ENCODE results near the gene ATRAID. TPM values are rescaled to one million over a fixed set of nuclear protein-coding genes. Genes with fewer than 3 reads are reported as not detected.
"Not testable (repeated sequence)": the region's sequence is repeated elsewhere in the genome, so short reads cannot be mapped to it uniquely, and the experiment has no call there.

ATRAID gene
- total RNA-seq, 1 experiment from 2014 or later: 104 TPM

GRCh38 chr2:27170581-27171337 is 41.1 kb upstream of the ATRAID start:
- no peak overlapping the region for H3K27ac Mint-ChIP-seq (ENCODE audit: unreplicated experiment)
- intact Hi-C loops (cut with micrococcal nuclease; ENCODE audit: unreplicated experiment): no loop called here
- no peaks in the 10 kb centered on the region for H3K9me3 Mint-ChIP-seq (ENCODE audit: low read depth, unreplicated experiment)
- peaks cover 13% of the 10 kb centered on the region for H3K27me3 Mint-ChIP-seq (ENCODE audit: unreplicated experiment)
- BruUV-seq (replicated peaks): no TSS peak
- CTCF ChIA-PET: interaction anchor here (0.7 kb wide), 1 partner anchor 132 kb away, joined by 7 read pairs; no protein-coding TSS in a partner anchor
- DNase-seq: no peak
- no peak overlapping the region for H3K4me3 Mint-ChIP-seq (ENCODE audit: low read depth, unreplicated experiment)
- no peaks in the 10 kb centered on the region for H3K36me3 Mint-ChIP-seq (ENCODE audit: insufficient read depth, unreplicated experiment)
- TF ChIP-seq, protein P1, sequence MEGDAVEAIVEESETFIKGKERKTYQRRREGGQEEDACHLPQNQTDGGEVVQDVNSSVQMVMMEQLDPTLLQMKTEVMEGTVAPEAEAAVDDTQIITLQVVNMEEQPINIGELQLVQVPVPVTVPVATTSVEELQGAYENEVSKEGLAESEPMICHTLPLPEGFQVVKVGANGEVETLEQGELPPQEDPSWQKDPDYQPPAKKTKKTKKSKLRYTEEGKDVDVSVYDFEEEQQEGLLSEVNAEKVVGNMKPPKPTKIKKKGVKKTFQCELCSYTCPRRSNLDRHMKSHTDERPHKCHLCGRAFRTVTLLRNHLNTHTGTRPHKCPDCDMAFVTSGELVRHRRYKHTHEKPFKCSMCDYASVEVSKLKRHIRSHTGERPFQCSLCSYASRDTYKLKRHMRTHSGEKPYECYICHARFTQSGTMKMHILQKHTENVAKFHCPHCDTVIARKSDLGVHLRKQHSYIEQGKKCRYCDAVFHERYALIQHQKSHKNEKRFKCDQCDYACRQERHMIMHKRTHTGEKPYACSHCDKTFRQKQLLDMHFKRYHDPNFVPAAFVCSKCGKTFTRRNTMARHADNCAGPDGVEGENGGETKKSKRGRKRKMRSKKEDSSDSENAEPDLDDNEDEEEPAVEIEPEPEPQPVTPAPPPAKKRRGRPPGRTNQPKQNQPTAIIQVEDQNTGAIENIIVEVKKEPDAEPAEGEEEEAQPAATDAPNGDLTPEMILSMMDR (IDR thresholded peaks at IDR 0.05; ENCODE audit: unreplicated experiment): no peak
- no peaks in the 10 kb centered on the region for H3K4me1 Mint-ChIP-seq (ENCODE audit: low read depth, unreplicated experiment)

GRCh38 chr2:27171351-27171848 is 40.4 kb upstream of the ATRAID start:
- no peaks in the 10 kb centered on the region for H3K36me3 Mint-ChIP-seq (ENCODE audit: insufficient read depth, unreplicated experiment)
- no peaks in the 10 kb centered on the region for H3K4me1 Mint-ChIP-seq (ENCODE audit: low read depth, unreplicated experiment)
- CTCF ChIA-PET: interaction anchor here (0.7 kb wide), 1 partner anchor 132 kb away, joined by 7 read pairs; no protein-coding TSS in a partner anchor
- no peak for DNase-seq
- H3K27ac Mint-ChIP-seq (ENCODE audit: unreplicated experiment): no peak overlapping the region
- BruUV-seq (replicated peaks): no TSS peak
- intact Hi-C loops (cut with micrococcal nuclease; ENCODE audit: unreplicated experiment): no loop called here
- TF ChIP-seq, protein P1 (IDR thresholded peaks at IDR 0.05; ENCODE audit: unreplicated experiment): no peak
- no peak overlapping the region for H3K4me3 Mint-ChIP-seq (ENCODE audit: low read depth, unreplicated experiment)
- H3K9me3 Mint-ChIP-seq (ENCODE audit: low read depth, unreplicated experiment): no peaks in the 10 kb centered on the region
- peaks cover 13% of the 10 kb centered on the region for H3K27me3 Mint-ChIP-seq (ENCODE audit: unreplicated experiment)

- H3K36me3 Mint-ChIP-seq (ENCODE audit: insufficient read depth, unreplicated experiment): no peaks in the 10 kb centered on the region
- H3K27ac Mint-ChIP-seq (ENCODE audit: unreplicated experiment): no peak overlapping the region
- TF ChIP-seq, protein P1 (IDR thresholded peaks at IDR 0.05; ENCODE audit: unreplicated experiment): no peak
- CTCF ChIA-PET: interaction anchor here (0.7 to 2.4 kb wide), 3 partner anchors 8 to 17 kb away, joined by 3 to 7 read pairs (median 5); no protein-coding TSS in a partner anchor
- BruUV-seq (replicated peaks): no TSS peak
- peaks cover 13% of the 10 kb centered on the region for H3K27me3 Mint-ChIP-seq (ENCODE audit: unreplicated experiment)
- H3K4me1 Mint-ChIP-seq (ENCODE audit: low read depth, unreplicated experiment): no peaks in the 10 kb centered on the region
- H3K4me3 Mint-ChIP-seq (ENCODE audit: low read depth, unreplicated experiment): no peak overlapping the region
- DNase-seq: no peak
- intact Hi-C loops (cut with micrococcal nuclease; ENCODE audit: unreplicated experiment): no loop called here
- H3K9me3 Mint-ChIP-seq (ENCODE audit: low read depth, unreplicated experiment): no peaks in the 10 kb centered on the region
These were observed 37.2 kb upstream of the ATRAID start for GRCh38 chr2:27174638-27175037.

DNA sequence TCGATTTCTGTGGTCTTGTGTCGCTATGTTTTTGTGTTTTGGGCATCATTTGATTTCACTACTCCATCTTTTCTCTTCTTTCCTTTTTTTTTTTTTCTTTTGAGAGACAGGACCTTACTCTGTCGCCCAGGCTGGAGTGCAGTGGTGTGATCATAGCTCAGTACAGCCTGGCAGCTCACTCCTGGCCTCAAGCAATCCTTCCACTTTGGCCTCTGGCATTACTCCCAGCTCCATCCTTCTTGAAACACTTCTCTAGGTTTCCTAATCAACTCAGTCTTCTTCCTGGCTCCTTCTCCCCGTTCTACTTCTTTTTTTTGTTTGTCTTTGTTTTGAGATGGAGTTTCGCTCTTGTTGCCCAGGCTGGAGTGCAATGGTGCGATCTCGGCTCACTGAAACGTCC is 36.5 kb upstream of the ATRAID start:
- no TSS peak for BruUV-seq (replicated peaks)
- intact Hi-C loops (cut with micrococcal nuclease; ENCODE audit: unreplicated experiment): no loop called here
- Mint-ChIP-seq H3K4me3 (ENCODE audit: low read depth, unreplicated experiment) (no peak overlapping the region), H3K9me3 (ENCODE audit: low read depth, unreplicated experiment) (no peaks in the 10 kb centered on the region), H3K27me3 (ENCODE audit: unreplicated experiment) (peaks cover 12% of the 10 kb centered on the region), H3K27ac (ENCODE audit: unreplicated experiment) (no peak overlapping the region), H3K4me1 (ENCODE audit: low read depth, unreplicated experiment) (no peaks in the 10 kb centered on the region), H3K36me3 (ENCODE audit: insufficient read depth, unreplicated experiment) (no peaks in the 10 kb centered on the region)
- DNase-seq: no peak
- TF ChIP-seq, protein P1 (IDR thresholded peaks at IDR 0.05; ENCODE audit: unreplicated experiment): no peak
- CTCF ChIA-PET: interaction anchor here (1.1 to 2.4 kb wide), 2 partner anchors 9 to 16 kb away, joined by 3 to 7 read pairs; no protein-coding TSS in a partner anchor

GRCh38 chr2:27175781-27176180 is 36.1 kb upstream of the ATRAID start:
- H3K9me3 Mint-ChIP-seq (ENCODE audit: low read depth, unreplicated experiment); H3K4me3 Mint-ChIP-seq (ENCODE audit: low read depth, unreplicated experiment); BruUV-seq (replicated peaks); intact Hi-C loops (cut with micrococcal nuclease; ENCODE audit: unreplicated experiment); H3K4me1 Mint-ChIP-seq (ENCODE audit: low read depth, unreplicated experiment); H3K27ac Mint-ChIP-seq (ENCODE audit: unreplicated experiment); H3K36me3 Mint-ChIP-seq (ENCODE audit: insufficient read depth, unreplicated experiment); DNase-seq: not testable (repeated sequence)
- CTCF ChIA-PET: interaction anchor here (1.1 to 2.4 kb wide), 2 partner anchors 9 to 16 kb away, joined by 3 to 7 read pairs; no protein-coding TSS in a partner anchor
- H3K27me3 Mint-ChIP-seq (ENCODE audit: unreplicated experiment): peaks cover 12% of the 10 kb centered on the region

All from Calu3 (cell line).